Measurements from ENCODE around the gene PTPRF.

DNA sequence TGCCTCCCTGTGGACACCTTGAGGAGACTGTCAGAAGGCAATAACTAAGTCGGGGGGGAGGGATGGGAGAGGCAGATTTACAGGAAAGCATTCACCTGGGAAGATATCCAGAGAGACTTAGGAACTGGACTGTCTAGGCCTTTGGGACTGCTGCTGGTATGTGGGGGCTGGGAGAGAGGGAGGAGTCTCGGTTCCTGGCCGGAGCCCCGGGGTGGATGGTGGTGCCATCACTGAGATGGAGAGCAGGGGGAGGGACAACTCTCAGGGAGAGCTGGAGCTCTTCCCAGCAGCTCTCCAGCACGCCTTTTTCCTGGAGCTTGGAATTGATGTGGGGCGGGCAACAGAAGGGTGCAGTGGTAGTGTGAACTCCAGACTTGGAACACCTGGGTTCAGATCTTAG is 22.1 kb downstream of the PTPRF start:
- TF ChIP-seq, protein P1, sequence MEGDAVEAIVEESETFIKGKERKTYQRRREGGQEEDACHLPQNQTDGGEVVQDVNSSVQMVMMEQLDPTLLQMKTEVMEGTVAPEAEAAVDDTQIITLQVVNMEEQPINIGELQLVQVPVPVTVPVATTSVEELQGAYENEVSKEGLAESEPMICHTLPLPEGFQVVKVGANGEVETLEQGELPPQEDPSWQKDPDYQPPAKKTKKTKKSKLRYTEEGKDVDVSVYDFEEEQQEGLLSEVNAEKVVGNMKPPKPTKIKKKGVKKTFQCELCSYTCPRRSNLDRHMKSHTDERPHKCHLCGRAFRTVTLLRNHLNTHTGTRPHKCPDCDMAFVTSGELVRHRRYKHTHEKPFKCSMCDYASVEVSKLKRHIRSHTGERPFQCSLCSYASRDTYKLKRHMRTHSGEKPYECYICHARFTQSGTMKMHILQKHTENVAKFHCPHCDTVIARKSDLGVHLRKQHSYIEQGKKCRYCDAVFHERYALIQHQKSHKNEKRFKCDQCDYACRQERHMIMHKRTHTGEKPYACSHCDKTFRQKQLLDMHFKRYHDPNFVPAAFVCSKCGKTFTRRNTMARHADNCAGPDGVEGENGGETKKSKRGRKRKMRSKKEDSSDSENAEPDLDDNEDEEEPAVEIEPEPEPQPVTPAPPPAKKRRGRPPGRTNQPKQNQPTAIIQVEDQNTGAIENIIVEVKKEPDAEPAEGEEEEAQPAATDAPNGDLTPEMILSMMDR (IDR thresholded peaks at IDR 0.05), result no peak
- no peak for TF ChIP-seq ZFX (IDR thresholded peaks at IDR 0.05; ENCODE audit: borderline replicate concordance)

All from 22Rv1 (cell line).